Middle frontal gyrus (tissue), 1 donor: ENCODE data around the gene GDPD5.

Experiments used
- DNase-seq: peaks from one replicate; pipeline ENCODE4 v3.0.0-alpha.2; 2015; ENCODE audit warnings: low spot score; ENCODE audit errors: extremely low spot score

Gene GDPD5

GRCh38 chr11:75491465-75491864 is 34.3 kb downstream of the GDPD5 start:
- no peak for DNase-seq

DNA sequence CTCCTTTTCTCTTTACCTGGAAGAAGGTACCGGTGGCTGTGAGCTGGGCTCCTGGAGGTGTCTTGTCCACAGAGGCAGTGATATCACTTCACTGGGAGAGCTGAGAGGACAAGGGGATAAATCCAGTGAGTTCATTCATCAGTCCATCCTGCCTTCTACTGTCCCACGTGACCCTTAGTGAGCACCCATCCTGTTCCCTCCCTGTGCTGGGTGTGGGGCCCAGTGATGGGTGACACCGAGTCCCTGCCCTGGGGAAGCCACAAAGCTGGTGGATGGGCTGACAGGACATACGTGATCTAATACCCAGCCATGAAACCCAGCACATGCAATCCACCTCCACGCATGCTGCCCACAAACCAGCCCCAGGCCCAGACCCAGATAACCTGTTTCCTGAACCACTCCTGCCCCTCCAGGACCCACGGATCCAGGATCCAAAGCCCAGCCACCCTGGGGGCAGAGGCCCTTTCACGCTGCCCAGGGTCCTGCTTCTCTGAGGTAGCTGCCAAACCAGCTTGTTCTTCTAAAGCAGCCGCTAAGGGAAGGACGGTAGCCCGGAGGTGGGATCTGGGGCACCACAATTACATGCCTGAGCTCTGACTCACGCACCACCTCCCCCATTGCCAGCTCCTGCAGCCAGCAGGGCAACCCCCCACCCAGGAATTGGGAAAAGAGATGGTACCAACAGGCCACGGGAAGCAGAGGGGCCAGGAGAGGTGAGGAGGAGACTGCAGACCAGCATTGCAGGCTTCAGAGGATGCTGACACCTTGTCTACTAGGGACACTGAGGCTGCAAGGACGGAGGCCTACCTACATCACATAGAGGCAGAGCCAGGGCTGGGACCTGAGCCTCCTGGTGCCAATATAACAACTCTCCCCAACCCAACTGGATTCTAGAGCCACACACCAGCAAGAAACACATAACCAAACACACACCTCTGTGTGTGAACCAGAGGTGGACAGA is 35.2 kb downstream of the GDPD5 start:
- DNase-seq: no peak

DNA sequence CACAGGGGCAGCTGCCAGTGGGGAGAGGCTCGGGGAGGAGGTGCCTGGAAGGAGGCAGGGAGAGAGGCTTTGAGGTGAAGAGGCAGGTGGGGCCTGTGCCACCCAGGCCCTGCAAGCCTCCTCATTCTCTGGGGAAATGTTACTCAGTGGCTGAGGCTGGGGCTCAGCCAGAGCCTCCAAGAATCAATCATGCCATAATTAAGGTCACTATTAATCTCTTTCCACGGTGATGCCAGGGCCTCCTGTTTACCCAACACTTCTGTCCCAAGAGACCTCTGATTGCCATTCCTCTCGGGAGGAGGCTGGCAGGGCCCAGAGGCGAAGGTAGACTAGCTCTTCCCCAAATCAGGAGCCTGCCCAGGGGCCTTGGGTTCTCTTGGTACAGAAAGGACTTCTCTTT is 38.4 kb downstream of the GDPD5 start:
- DNase-seq: no peak

DNA sequence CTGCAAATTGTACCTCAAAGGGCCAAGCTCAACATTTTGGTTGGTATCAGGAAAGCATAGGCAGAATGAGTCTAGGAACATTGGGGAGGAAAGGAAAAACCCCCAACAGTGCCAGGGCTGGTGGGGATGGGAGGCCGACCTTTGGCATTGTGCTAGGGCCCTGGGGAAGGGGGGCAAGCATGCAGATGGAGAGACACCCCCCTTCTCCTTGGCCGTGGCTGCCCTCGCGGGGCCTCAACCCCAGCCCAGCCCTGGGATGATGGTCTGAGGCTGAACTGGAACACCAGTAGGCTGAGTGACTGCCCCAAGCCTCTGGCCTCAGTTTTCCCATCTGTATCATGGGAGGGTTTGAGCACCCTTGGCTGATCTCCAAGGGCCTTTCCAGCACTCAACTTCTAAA is 40.0 kb downstream of the GDPD5 start:
- DNase-seq: no peak

DNA sequence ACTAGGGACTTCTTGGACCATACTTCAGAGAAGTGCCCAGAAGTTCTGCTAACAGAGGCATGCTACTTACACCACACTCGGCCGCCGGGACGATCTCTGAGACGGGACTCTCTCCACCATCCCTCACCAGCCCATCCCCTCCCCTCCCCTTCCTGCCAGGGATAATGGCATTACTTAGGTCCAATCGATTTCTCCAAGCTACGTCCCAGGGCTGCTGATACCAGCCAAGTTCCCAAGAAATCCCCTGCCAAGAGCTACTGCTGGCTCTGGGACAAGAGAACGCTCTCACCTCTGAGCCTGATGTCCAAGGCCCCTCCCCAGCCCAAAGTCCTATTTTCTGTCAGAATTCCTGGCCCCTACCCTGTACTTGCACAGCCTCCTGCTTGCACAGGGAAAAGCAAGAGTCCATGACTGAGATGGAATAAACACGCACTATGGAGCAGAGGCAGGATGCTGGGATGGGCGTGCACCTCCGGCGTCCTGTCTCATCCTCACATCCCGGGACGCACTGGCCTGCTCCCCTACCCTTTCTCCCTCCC is 42.7 kb downstream of the GDPD5 start:
- DNase-seq: no peak

DNA sequence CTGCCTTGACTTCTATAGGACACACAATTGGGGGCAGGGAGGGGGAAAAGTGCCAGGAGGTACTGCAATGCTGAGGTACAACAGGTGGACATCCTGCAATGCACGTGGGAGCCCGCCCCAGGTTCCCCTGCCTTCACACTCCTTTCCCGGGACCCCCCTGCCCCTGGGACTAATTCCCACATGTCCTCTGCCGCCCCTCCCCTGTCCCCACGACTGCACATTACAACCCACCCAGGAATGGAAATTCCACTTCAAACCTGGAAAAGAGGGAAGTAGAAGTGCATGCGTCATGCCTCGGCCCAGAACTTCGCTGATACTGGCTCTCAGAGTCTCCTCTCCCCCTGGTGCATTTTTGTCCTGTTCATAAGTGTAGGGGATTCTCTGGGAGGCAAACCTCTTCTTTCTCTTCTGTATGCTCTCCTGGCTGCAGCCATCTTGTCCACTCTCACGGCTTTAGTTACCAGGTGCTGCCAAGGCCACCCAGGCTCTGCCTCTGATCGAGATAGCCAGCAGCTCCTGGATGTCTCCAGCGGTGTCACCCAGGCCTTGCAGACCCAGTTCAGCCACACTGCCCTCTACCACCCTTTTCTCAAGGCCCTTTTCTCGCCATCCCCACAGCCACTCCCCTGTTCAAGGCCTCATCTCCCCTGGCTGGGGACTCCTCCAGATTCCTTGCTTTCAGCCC is 43.7 kb downstream of the GDPD5 start:
- no peak for DNase-seq

- DNase-seq: no peak
Measured at GRCh38 chr11:75481223-75481921, 44.4 kb downstream of the GDPD5 start.

DNA sequence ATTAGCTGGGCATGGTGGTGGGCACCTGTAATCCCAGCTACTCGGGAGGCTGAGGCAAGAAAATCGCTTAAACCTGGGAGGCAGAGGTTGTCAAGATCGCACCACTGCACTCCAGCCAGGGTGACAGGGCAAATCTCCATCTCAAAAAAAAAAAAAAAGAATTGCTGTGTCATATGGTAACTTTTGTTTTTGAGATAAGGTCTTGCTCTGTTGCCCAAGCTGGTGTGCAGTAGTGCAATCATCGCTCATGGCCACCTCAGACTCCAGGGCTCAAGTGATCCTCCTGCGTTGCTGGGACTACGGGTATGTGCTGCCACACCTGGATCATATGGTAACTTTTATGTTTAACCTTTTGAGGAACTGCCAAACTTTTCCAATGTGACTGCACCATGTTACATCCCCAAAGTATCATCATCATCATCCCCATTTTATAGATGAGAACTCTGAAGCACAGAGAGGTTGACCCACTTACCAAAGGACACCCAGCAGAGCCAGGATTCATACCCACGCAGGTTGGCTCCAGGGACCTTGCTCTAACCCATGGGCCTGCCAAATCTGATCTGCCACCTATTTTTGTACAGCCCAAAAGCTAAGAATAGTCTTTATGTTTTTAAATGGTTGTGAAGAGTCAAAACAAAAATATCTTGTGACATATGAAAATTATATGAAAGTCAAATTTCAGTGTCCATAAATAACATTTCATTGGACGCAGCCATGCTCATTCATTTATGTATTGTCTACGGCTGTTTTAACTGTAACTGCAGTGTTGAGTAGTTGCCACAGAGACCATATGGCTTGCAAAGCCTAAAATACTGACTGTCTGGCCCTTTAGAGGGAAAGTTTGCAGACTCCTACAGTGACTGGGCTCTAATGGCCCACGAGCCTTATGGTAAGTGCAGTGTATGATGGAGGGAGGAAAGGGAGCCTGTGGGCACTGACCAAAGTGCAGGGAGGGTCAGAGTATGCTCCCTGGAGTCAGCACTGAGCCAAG is 45.3 kb downstream of the GDPD5 start:
- no peak for DNase-seq

DNA sequence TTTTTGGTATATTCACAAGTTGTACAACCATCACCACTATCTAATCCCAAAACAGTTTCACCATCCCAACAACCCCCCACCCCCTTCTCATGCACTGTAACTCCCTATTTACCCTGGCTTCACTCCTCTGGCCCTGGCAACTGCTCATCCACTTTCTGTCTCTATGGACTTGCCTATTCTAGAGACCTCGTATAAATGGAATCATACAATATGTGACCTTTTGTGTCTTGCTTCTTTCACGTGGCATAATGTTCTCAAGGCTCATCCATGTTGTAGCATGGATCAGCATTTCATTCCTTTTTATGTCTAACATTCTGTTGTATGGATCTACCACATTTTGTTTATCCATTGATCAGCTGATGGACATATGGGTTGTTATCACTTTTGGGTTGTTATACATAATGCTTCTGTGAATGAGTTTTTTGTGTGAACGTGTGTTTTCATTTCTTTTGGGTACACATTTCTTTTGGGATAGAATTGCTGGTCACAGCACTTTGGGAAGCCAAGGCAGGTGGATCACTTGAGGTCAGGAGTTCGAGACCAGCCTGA is 46.1 kb downstream of the GDPD5 start:
- DNase-seq: no peak

GRCh38 chr11:75478783-75479596 is 46.8 kb downstream of the GDPD5 start:
- DNase-seq: no peak

GRCh38 chr11:75477614-75477935 is 48.2 kb downstream of the GDPD5 start:
- no peak for DNase-seq

- no peak for DNase-seq
Measured at GRCh38 chr11:75476739-75477613, 48.8 kb downstream of the GDPD5 start.

- DNase-seq: no peak
Measured at GRCh38 chr11:75475767-75476650, 49.7 kb downstream of the GDPD5 start.

- DNase-seq: no peak
Measured at GRCh38 chr11:75474878-75475766, 50.6 kb downstream of the GDPD5 start.

DNA sequence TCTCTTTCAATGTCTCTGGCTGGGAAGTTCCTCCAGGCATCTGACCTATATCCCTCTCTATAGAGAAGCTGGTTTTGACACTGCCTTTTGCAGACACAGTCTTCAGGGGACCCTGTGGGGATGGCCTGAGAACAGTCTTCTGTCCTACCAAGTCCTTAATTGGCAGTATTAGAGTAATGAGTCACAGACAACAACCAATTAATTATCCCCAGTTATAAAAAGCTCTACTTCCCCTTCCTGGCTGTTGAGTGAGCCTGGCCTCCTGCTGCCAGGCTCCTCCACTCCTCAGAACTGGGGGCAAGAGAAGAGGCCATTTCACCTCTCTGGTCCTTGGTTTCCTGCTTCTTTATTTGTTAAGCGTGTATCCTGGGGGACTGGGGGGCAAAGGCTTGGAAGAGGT is 51.5 kb downstream of the GDPD5 start:
- no peak for DNase-seq

DNA sequence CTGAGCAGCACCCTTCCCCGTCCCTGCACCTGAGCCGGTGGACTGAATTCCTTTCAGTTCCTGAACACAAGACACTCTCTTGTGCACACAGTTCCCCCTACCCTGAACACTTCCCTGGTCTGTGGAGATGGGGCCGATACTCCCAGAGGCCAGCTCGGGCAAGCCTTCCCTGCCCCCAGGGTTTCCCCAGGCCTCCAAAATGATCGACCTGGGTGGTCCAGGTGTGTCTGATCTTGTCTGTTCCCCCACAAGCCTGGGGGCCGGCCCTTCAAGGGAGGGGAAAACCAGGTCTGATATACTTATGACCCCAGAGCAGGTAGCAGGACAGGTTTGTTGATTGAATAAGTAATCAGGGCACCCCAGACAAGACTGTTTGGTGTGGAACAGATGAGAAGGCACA is 52.1 kb downstream of the GDPD5 start:
- no peak for DNase-seq
